ENCODE data around the gene HBP1.

HBP1 gene

DNA sequence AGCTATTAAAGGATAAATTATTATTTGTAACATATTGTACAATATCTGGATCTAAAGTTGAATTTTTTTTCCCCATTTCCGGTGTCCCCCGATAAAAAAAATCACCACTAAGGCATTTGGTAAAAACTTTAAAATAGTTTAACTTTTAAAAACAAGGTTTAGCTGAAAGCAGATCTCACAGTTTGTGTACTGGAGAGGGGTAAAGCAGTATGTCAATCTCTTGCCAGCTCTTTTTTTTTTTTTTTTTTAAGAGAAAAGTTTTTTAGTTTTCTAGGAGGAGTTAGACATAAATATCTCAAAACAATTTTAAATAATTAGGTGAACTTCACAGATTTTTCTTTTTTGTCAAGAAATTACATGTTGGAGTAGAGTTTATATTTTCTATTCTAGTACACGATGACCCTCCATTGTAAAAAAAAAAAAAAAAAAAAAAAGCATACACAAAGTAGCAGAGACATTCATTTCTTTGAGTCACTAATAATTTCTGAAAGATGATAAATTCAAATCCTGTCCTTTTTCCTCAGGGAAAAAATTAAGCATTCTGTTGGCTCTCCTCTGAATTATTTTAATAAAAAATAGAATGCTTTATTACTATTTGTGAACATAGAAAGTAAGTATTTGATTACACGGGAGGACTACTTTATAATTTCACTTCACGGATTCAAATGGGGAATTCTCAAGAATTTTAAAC, 1.9 kb upstream of the HBP1 start:
- no peak for TF ChIP-seq CTCF (IDR thresholded peaks at IDR 0.05)
- Histone ChIP-seq H3K27me3 (no peaks in the 10 kb centered on the region), H3K27ac (peak overlapping the region; percentile 99), H3K4me1 (ENCODE audit: control insufficient read depth in 1 of 2, insufficient read depth in 1 of 2, low read depth in 1 of 2, low read length in 1 of 2) (peaks cover 24 to 28% of the 10 kb centered on the region in 2 experiments), H3K36me3 (peaks cover 5% of the 10 kb centered on the region), H3K9me3 (no peaks in the 10 kb centered on the region), H3K4me3 (ENCODE audit: low read depth in 1 of 2, low read length in 1 of 2) (peak overlapping the region; percentile 71 to 93)

- TF ChIP-seq CTCF (IDR thresholded peaks at IDR 0.05), result peak; percentile 71
- peaks cover 24 to 31% of the 10 kb centered on the region in 2 experiments for H3K4me1 ChIP-seq (ENCODE audit: control insufficient read depth in 1 of 2, insufficient read depth in 1 of 2, low read depth in 1 of 2, low read length in 1 of 2)
- peak overlapping the region; percentile 99 for H3K27ac ChIP-seq
- H3K36me3 ChIP-seq, result peaks cover 5% of the 10 kb centered on the region
- H3K9me3 ChIP-seq, result no peaks in the 10 kb centered on the region
- H3K4me3 ChIP-seq (ENCODE audit: low read depth in 1 of 2, low read length in 1 of 2), result peak overlapping the region; percentile 71 to 93
- H3K27me3 ChIP-seq, result no peaks in the 10 kb centered on the region
These were observed 1.1 kb upstream of the HBP1 start for GRCh38 chr7:107167483-107168232.

GRCh38 chr7:107169120-107170050, 582 bp downstream of the HBP1 start:
- peak; percentile 52 for TF ChIP-seq CTCF (IDR thresholded peaks at IDR 0.05)
- Histone ChIP-seq H3K4me1 (ENCODE audit: control insufficient read depth in 1 of 2, insufficient read depth in 1 of 2, low read depth in 1 of 2, low read length in 1 of 2) (peaks cover 24 to 45% of the 10 kb centered on the region in 2 experiments), H3K4me3 (ENCODE audit: low read depth in 1 of 2, low read length in 1 of 2) (peak overlapping the region; percentile 86 to 93), H3K27ac (peak overlapping the region; percentile 99), H3K9me3 (no peaks in the 10 kb centered on the region), H3K36me3 (peaks cover 5% of the 10 kb centered on the region), H3K27me3 (no peaks in the 10 kb centered on the region)

GRCh38 chr7:107170051-107170915, 1.5 kb downstream of the HBP1 start:
- Histone ChIP-seq H3K27ac (peak overlapping the region; percentile 99), H3K27me3 (no peaks in the 10 kb centered on the region), H3K4me3 (ENCODE audit: low read depth in 1 of 2, low read length in 1 of 2) (peak overlapping the region; percentile 86 to 93), H3K4me1 (ENCODE audit: control insufficient read depth in 1 of 2, insufficient read depth in 1 of 2, low read depth in 1 of 2, low read length in 1 of 2) (peaks cover 24 to 45% of the 10 kb centered on the region in 2 experiments), H3K9me3 (no peaks in the 10 kb centered on the region), H3K36me3 (peaks cover 5% of the 10 kb centered on the region)
- TF ChIP-seq CTCF (IDR thresholded peaks at IDR 0.05), result no peak

All from neutrophil (primary cell).